ENCODE data around the gene DNAJB13.

DNAJB13 gene

GRCh38 chr11:73968356-73968966, 17.6 kb downstream of the DNAJB13 start:
- Histone ChIP-seq H3K79me2 (ENCODE audit: insufficient read depth, low read length) (no peaks in the 10 kb centered on the region), H3K9me2 (replicated peaks; ENCODE audit: insufficient read depth, low read length) (no peaks in the 10 kb centered on the region), H3K4me3 (ENCODE audit: insufficient read depth, low read length, poor library complexity, severe bottlenecking) (no peak overlapping the region), H3K9me3 (ENCODE audit: insufficient read depth, low read length) (no peaks in the 10 kb centered on the region), H3K36me3 (ENCODE audit: low read length) (no peaks in the 10 kb centered on the region), H3K27me3 (ENCODE audit: low read length) (no peaks in the 10 kb centered on the region), H4K20me1 (ENCODE audit: low read depth, low read length) (no peaks in the 10 kb centered on the region), H3K9ac (ENCODE audit: low read length) (no peak overlapping the region), H3K27ac (ENCODE audit: low read depth, low read length) (no peak overlapping the region), H3F3A (ENCODE audit: insufficient read depth) (peaks cover 7% of the 10 kb centered on the region; the same call in 1 of the 2 replicates), H3K4me2 (ENCODE audit: low read depth, low read length, poor library complexity, severe bottlenecking) (no peak overlapping the region), H2AFZ (ENCODE audit: low read depth, low read length, severe bottlenecking) (no peak overlapping the region)
- TF ChIP-seq, protein P1, sequence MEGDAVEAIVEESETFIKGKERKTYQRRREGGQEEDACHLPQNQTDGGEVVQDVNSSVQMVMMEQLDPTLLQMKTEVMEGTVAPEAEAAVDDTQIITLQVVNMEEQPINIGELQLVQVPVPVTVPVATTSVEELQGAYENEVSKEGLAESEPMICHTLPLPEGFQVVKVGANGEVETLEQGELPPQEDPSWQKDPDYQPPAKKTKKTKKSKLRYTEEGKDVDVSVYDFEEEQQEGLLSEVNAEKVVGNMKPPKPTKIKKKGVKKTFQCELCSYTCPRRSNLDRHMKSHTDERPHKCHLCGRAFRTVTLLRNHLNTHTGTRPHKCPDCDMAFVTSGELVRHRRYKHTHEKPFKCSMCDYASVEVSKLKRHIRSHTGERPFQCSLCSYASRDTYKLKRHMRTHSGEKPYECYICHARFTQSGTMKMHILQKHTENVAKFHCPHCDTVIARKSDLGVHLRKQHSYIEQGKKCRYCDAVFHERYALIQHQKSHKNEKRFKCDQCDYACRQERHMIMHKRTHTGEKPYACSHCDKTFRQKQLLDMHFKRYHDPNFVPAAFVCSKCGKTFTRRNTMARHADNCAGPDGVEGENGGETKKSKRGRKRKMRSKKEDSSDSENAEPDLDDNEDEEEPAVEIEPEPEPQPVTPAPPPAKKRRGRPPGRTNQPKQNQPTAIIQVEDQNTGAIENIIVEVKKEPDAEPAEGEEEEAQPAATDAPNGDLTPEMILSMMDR (IDR thresholded peaks at IDR 0.05; ENCODE audit: insufficient read depth, low read length, poor library complexity, severe bottlenecking), result no peak
- TF ChIP-seq EZH2phosphoT487 (conservative IDR thresholded peaks at IDR 0.05; ENCODE audit: low read length), result no peak

DNA sequence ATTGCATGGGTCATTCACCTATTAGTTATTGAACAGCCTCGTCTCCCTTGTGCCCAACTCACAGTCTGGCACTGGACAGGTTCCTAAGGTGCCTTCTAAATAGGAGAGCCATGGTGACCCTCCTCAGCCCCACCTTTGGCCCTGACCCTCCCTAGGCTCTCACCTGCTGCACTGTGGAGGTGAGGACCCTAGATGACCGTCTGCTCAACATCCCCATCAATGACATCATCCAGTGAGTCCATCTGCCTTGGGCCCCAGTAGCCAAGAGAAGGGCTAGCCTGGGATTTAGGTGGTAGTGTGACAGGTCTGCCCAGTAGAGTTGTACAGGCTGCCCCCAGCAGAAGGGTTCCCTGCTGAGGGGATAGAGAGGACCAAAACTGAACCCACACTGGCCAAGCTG, 18.3 kb downstream of the DNAJB13 start:
- H3K27me3 ChIP-seq (ENCODE audit: low read length), result no peaks in the 10 kb centered on the region
- H3K9ac ChIP-seq (ENCODE audit: low read length), result no peak overlapping the region
- H4K20me1 ChIP-seq (ENCODE audit: low read depth, low read length), result no peaks in the 10 kb centered on the region
- no peaks in the 10 kb centered on the region for H3K36me3 ChIP-seq (ENCODE audit: low read length)
- no peak overlapping the region for H3K4me2 ChIP-seq (ENCODE audit: low read depth, low read length, poor library complexity, severe bottlenecking)
- no peak overlapping the region for H3K27ac ChIP-seq (ENCODE audit: low read depth, low read length)
- TF ChIP-seq, protein P1 (IDR thresholded peaks at IDR 0.05; ENCODE audit: insufficient read depth, low read length, poor library complexity, severe bottlenecking), result no peak
- no peak for TF ChIP-seq EZH2phosphoT487 (conservative IDR thresholded peaks at IDR 0.05; ENCODE audit: low read length)
- peaks cover 7% of the 10 kb centered on the region; the same call in 1 of the 2 replicates for H3F3A ChIP-seq (ENCODE audit: insufficient read depth)
- no peaks in the 10 kb centered on the region for H3K9me2 ChIP-seq (replicated peaks; ENCODE audit: insufficient read depth, low read length)
- no peaks in the 10 kb centered on the region for H3K9me3 ChIP-seq (ENCODE audit: insufficient read depth, low read length)
- H3K79me2 ChIP-seq (ENCODE audit: insufficient read depth, low read length), result no peaks in the 10 kb centered on the region
- no peak overlapping the region for H2AFZ ChIP-seq (ENCODE audit: low read depth, low read length, severe bottlenecking)
- no peak overlapping the region for H3K4me3 ChIP-seq (ENCODE audit: insufficient read depth, low read length, poor library complexity, severe bottlenecking)

GRCh38 chr11:73969991-73970800, 19.4 kb downstream of the DNAJB13 start:
- TF ChIP-seq, protein P1 (IDR thresholded peaks at IDR 0.05; ENCODE audit: insufficient read depth, low read length, poor library complexity, severe bottlenecking), result no peak
- no peak for TF ChIP-seq EZH2phosphoT487 (conservative IDR thresholded peaks at IDR 0.05; ENCODE audit: low read length)
- no peaks in the 10 kb centered on the region for H3K27me3 ChIP-seq (ENCODE audit: low read length)
- no peaks in the 10 kb centered on the region for H3K9me2 ChIP-seq (replicated peaks; ENCODE audit: insufficient read depth, low read length)
- H3K4me3 ChIP-seq (ENCODE audit: insufficient read depth, low read length, poor library complexity, severe bottlenecking), result no peak overlapping the region
- H3K79me2 ChIP-seq (ENCODE audit: insufficient read depth, low read length), result no peaks in the 10 kb centered on the region
- no peaks in the 10 kb centered on the region for H4K20me1 ChIP-seq (ENCODE audit: low read depth, low read length)
- H3K4me2 ChIP-seq (ENCODE audit: low read depth, low read length, poor library complexity, severe bottlenecking), result no peak overlapping the region
- H3K27ac ChIP-seq (ENCODE audit: low read depth, low read length), result no peak overlapping the region
- H3K9me3 ChIP-seq (ENCODE audit: insufficient read depth, low read length), result no peaks in the 10 kb centered on the region
- H2AFZ ChIP-seq (ENCODE audit: low read depth, low read length, severe bottlenecking), result no peak overlapping the region
- H3K9ac ChIP-seq (ENCODE audit: low read length), result no peak overlapping the region
- H3F3A ChIP-seq (ENCODE audit: insufficient read depth), result peaks cover 7% of the 10 kb centered on the region; the same call in 1 of the 2 replicates
- no peaks in the 10 kb centered on the region for H3K36me3 ChIP-seq (ENCODE audit: low read length)

All from SU-DHL-6 (cell line).